GM10248 (cell line): ENCODE data around the gene MAST3.

ENCODE experiments used
- CTCF ChIA-PET: fragments of 300-600 bp; sonication (Branson Sonifier 250); formaldehyde crosslinking; extraction: SDS; loops from one replicate; lab custom pipeline; 2021; ENCODE audit warnings: antibody characterized with exemption; lab: Yijun Ruan, JAX
- POLR2A ChIA-PET: fragments of 350-650 bp; sonication (Branson Sonifier 250); formaldehyde crosslinking; extraction: SDS; loops from one replicate; lab custom pipeline; 2020; ENCODE audit warnings: antibody characterized with exemption; lab: Yijun Ruan, JAX
- DNase-seq: peaks from one replicate; pipeline ENCODE4 v3.0.0; 2012; ENCODE audit errors: extremely low spot score
- CTCF ChIP-seq: IDR thresholded peaks from 2 replicates; pipeline ENCODE4 v1.5.1; 2012; ENCODE audit warnings: mild to moderate bottlenecking, low read depth; ENCODE audit errors: extremely low read depth, missing control alignments, control extremely low read depth

MAST3 gene

GRCh38 chr19:18173572-18174288 lies 76.2 kb downstream of the MAST3 start, which contains the start of gene IFI30:
Gene IFI30 (plus strand): TSS chr19:18173813. CDS start chr19:18173842, 29 bp downstream.
- CTCF ChIA-PET: interaction anchor here (0.8 to 1.5 kb wide), 7 partner anchors 9 to 78 kb away, joined by 3 to 6 read pairs (median 4); partner anchors contain the start of gene MPV17L2
- POLR2A ChIA-PET: interaction anchor here (0.9 to 2.1 kb wide), 2 partner anchors 9 to 107 kb away, joined by 5 to 6 read pairs; partner anchors contain the start of gene JUND
- peak; percentile 89 for DNase-seq
- no peak for TF ChIP-seq CTCF

- TF ChIP-seq CTCF: no peak
- DNase-seq: no peak
- ChIA-PET CTCF (interaction anchor here (1.2 to 1.4 kb wide), 4 partner anchors 17 to 77 kb away, joined by 4 to 6 read pairs (median 4); no protein-coding TSS in a partner anchor), POLR2A (interaction anchor here (1.0 to 2.1 kb wide), 3 partner anchors 11 to 106 kb away, joined by 3 to 6 read pairs (median 3); partner anchors contain the start of gene JUND)
Observed at GRCh38 chr19:18174983-18175382, 77.4 kb downstream of the MAST3 start.

DNA sequence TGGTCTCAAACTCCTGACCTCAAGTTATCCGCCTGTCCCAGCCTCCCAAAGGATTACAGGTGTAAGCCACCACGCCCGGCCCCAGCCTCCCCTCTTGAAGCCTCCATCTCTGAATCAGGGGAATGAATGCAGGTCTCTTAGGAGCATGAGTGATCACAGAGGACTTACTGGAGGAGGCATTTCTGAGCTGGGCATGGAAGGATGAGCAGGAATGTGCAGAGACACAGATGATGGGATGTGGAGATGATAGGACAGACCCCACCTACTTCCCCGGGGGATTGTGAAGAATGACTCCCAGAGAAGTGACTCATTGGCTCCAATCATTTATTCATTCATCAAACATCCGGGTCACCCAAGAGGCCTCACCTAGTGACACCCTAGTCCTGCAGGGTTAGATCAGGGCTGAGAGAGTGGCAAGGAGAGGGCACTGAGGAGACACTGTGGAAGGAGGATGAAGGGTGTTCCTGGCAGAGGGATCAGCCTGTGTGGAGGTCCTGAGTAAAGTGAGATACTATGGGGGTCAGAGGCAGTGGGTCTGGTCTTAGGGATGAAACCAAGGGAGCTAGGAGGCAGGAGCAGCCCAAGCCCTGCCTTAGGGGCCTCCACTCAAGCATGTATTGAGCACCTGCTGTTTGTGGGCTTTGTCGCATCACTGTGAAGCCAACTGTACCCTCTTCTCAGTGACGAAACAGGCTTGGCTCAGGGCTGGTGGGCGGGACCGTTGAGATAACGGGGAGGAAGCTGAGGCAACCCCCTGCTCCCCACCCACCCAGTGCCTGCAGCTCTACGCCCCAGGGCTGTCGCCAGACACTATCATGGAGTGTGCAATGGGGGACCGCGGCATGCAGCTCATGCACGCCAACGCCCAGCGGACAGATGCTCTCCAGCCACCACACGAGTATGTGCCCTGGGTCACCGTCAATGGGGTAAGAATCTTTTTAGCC lies 79.1 kb downstream of the MAST3 start:
- POLR2A ChIA-PET: interaction anchor here (0.5 to 1.9 kb wide), 3 partner anchors 9 to 105 kb away, joined by 3 to 6 read pairs (median 5); partner anchors contain the start of genes JUND and RAB3A
- CTCF ChIA-PET: interaction anchor here (0.7 to 3.5 kb wide), 6 partner anchors 9 to 16 kb away, joined by 3 to 16 read pairs (median 8); partner anchors contain the start of gene MPV17L2
- TF ChIP-seq CTCF: no peak
- DNase-seq: peak; percentile 3

DNA sequence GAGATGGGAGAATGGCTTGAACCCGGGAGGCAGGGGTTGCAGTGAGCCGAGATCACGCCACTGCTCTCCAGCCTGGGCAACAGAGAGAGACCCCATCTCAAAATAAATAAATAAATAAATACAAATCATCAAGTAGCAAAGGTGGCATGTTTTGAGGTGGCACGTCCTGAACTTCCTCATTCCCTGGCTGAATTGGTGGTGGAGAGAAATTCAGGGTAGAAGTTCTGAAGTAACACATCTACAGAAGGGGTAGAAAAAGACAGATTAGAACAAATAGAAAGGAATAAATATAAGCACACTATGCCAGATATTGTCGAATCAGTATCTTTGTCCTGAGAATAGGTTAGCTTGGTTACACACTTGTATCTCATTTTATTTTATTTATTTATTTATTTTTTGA lies 82.4 kb downstream of the MAST3 start:
- DNase-seq: no peak
- ChIA-PET POLR2A (interaction anchor here (0.6 kb wide), 1 partner anchor 12 kb away, joined by 4 read pairs; no protein-coding TSS in a partner anchor), CTCF (interaction anchor here (3.0 kb wide), 1 partner anchor 9 kb away, joined by 11 read pairs; no protein-coding TSS in a partner anchor)

DNA sequence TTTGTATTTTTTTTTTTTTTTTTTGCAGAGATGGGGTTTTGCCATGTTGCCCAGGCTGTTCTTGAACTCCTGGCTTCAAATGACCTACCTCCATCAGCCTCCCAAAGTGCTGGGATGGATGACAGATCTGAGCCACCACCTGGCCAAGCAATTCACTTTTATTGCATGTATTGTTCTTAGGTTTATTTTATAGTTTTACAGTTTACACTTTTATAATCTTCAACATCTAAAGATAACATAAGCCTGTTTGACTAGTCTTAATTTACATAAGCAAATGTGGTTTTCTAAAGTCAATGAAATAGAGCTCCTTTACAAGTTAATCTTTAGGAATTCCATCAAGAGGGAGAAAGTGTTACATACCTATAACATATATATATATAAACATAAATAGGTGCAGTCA lies 86.0 kb downstream of the MAST3 start:
- no peak for TF ChIP-seq CTCF
- no peak for DNase-seq
- CTCF ChIA-PET: interaction anchor here (1.0 to 3.8 kb wide), 5 partner anchors 9 to 204 kb away, joined by 3 to 26 read pairs (median 4); partner anchors contain the start of genes MPV17L2 and PIK3R2
- POLR2A ChIA-PET: interaction anchor here (0.6 to 1.6 kb wide), 4 partner anchors 9 to 80 kb away, joined by 3 to 6 read pairs (median 4); no protein-coding TSS in a partner anchor

More for the DNA sequence above, 82.4 kb downstream of the MAST3 start:
- TF ChIP-seq CTCF: no peak

GRCh38 chr19:18185538-18185937 lies 88.0 kb downstream of the MAST3 start:
- POLR2A ChIA-PET: interaction anchor here (0.7 to 1.4 kb wide), 4 partner anchors 9 to 94 kb away, joined by 3 to 6 read pairs (median 4); no protein-coding TSS in a partner anchor
- no peak for TF ChIP-seq CTCF
- CTCF ChIA-PET: interaction anchor here (0.8 to 3.1 kb wide), 7 partner anchors 8 to 226 kb away, joined by 3 to 9 read pairs (median 6); partner anchors contain the start of gene PIK3R2
- DNase-seq: no peak
